ENCODE data around the gene ARHGEF25. TPM values are rescaled to one million over a fixed set of nuclear protein-coding genes. Genes with fewer than 3 reads are reported as not detected.
A peak's percentile ranks its signal among the peaks of the same experiment; 100 is the strongest.
"Not testable (repeated sequence)": the region's sequence is repeated elsewhere in the genome, so short reads cannot be mapped to it uniquely, and the experiment has no call there.

The ARHGEF25 gene
- total RNA-seq, 1 donor from 2014 or later: 16.8 TPM

GRCh38 chr12:57568838-57569237 lies 42.4 kb upstream of the ARHGEF25 start:
- Histone ChIP-seq H3K79me2 (ENCODE audit: insufficient read depth, low read length) (no peaks in the 10 kb centered on the region), H3K9ac (ENCODE audit: low read length) (no peak overlapping the region), H3K4me1 (ENCODE audit: insufficient read depth, low read length) (no peaks in the 10 kb centered on the region), H3K27me3 (ENCODE audit: insufficient read depth, low read length) (no peaks in the 10 kb centered on the region), H3K4me2 (ENCODE audit: low read length) (no peak overlapping the region), H3K36me3 (ENCODE audit: insufficient read depth, low read length) (peaks cover under 1% of the 10 kb centered on the region), H2AFZ (ENCODE audit: low read depth, low read length) (no peak overlapping the region), H3K27ac (ENCODE audit: low read depth, low read length) (no peak overlapping the region), H3K9me3 (ENCODE audit: insufficient read depth, low read depth, low read length) (no peaks in the 10 kb centered on the region), H3K4me3 (ENCODE audit: insufficient read depth, low read depth, low read length) (no peak overlapping the region), H4K20me1 (ENCODE audit: insufficient read depth, low read length) (no peaks in the 10 kb centered on the region)
- H3K9me3 Mint-ChIP-seq (ENCODE audit: unreplicated experiment): no peaks in the 10 kb centered on the region
- no peak overlapping the region for H3K27ac Mint-ChIP-seq (ENCODE audit: unreplicated experiment)
- no peaks in the 10 kb centered on the region for H3K4me1 Mint-ChIP-seq (ENCODE audit: low read depth, unreplicated experiment)
- DNase-seq (ENCODE audit: low read depth): no peak
- FAIRE-seq: no peak
- peaks cover 9% of the 10 kb centered on the region for H3K27me3 Mint-ChIP-seq (ENCODE audit: low read depth, unreplicated experiment)
- TF ChIP-seq, protein P1, sequence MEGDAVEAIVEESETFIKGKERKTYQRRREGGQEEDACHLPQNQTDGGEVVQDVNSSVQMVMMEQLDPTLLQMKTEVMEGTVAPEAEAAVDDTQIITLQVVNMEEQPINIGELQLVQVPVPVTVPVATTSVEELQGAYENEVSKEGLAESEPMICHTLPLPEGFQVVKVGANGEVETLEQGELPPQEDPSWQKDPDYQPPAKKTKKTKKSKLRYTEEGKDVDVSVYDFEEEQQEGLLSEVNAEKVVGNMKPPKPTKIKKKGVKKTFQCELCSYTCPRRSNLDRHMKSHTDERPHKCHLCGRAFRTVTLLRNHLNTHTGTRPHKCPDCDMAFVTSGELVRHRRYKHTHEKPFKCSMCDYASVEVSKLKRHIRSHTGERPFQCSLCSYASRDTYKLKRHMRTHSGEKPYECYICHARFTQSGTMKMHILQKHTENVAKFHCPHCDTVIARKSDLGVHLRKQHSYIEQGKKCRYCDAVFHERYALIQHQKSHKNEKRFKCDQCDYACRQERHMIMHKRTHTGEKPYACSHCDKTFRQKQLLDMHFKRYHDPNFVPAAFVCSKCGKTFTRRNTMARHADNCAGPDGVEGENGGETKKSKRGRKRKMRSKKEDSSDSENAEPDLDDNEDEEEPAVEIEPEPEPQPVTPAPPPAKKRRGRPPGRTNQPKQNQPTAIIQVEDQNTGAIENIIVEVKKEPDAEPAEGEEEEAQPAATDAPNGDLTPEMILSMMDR (IDR thresholded peaks at IDR 0.05; ENCODE audit: insufficient read depth, low read depth, low read length): no peak
- no peak for TF ChIP-seq EZH2 (IDR thresholded peaks at IDR 0.05; ENCODE audit: insufficient read depth, low read length)
- H3K36me3 Mint-ChIP-seq (ENCODE audit: low read depth, unreplicated experiment): peaks cover 43% of the 10 kb centered on the region
- peak overlapping the region; percentile 12 for H3K4me3 Mint-ChIP-seq (ENCODE audit: unreplicated experiment)

- no peak overlapping the region for H3K4me3 ChIP-seq (ENCODE audit: insufficient read depth, low read depth, low read length)
- H3K4me2 ChIP-seq (ENCODE audit: low read length): no peak overlapping the region
- peaks cover 35% of the 10 kb centered on the region for H3K36me3 Mint-ChIP-seq (ENCODE audit: low read depth, unreplicated experiment)
- no peaks in the 10 kb centered on the region for H3K9me3 Mint-ChIP-seq (ENCODE audit: unreplicated experiment)
- no peak overlapping the region for H3K27ac Mint-ChIP-seq (ENCODE audit: unreplicated experiment)
- no peaks in the 10 kb centered on the region for H3K4me1 ChIP-seq (ENCODE audit: insufficient read depth, low read length)
- TF ChIP-seq, protein P1 (IDR thresholded peaks at IDR 0.05; ENCODE audit: insufficient read depth, low read depth, low read length): no peak
- no peak for TF ChIP-seq EZH2 (IDR thresholded peaks at IDR 0.05; ENCODE audit: insufficient read depth, low read length)
- peaks cover 3% of the 10 kb centered on the region for H3K27me3 Mint-ChIP-seq (ENCODE audit: low read depth, unreplicated experiment)
- H3K4me3 Mint-ChIP-seq (ENCODE audit: unreplicated experiment): no peak overlapping the region
- no peaks in the 10 kb centered on the region for H3K79me2 ChIP-seq (ENCODE audit: insufficient read depth, low read length)
- no peaks in the 10 kb centered on the region for H3K27me3 ChIP-seq (ENCODE audit: insufficient read depth, low read length)
- H3K9ac ChIP-seq (ENCODE audit: low read length): no peak overlapping the region
- no peak overlapping the region for H2AFZ ChIP-seq (ENCODE audit: low read depth, low read length)
- no peak for DNase-seq (ENCODE audit: low read depth)
- no peak for FAIRE-seq
- no peak overlapping the region for H3K27ac ChIP-seq (ENCODE audit: low read depth, low read length)
- H3K9me3 ChIP-seq (ENCODE audit: insufficient read depth, low read depth, low read length): no peaks in the 10 kb centered on the region
- no peaks in the 10 kb centered on the region for H3K36me3 ChIP-seq (ENCODE audit: insufficient read depth, low read length)
- no peaks in the 10 kb centered on the region for H3K4me1 Mint-ChIP-seq (ENCODE audit: low read depth, unreplicated experiment)
- H4K20me1 ChIP-seq (ENCODE audit: insufficient read depth, low read length): no peaks in the 10 kb centered on the region
Measured at GRCh38 chr12:57569858-57570257, 41.4 kb upstream of the ARHGEF25 start.

GRCh38 chr12:57570438-57570837 lies 40.8 kb upstream of the ARHGEF25 start:
- not testable (repeated sequence) for H3K9me3 Mint-ChIP-seq (ENCODE audit: unreplicated experiment); H3K27me3 ChIP-seq (ENCODE audit: insufficient read depth, low read length); H2AFZ ChIP-seq (ENCODE audit: low read depth, low read length); FAIRE-seq; H3K27me3 Mint-ChIP-seq (ENCODE audit: low read depth, unreplicated experiment); H3K4me1 ChIP-seq (ENCODE audit: insufficient read depth, low read length); H3K4me1 Mint-ChIP-seq (ENCODE audit: low read depth, unreplicated experiment); DNase-seq (ENCODE audit: low read depth); H4K20me1 ChIP-seq (ENCODE audit: insufficient read depth, low read length); H3K27ac ChIP-seq (ENCODE audit: low read depth, low read length); H3K4me2 ChIP-seq (ENCODE audit: low read length); H3K4me3 ChIP-seq (ENCODE audit: insufficient read depth, low read depth, low read length); H3K9ac ChIP-seq (ENCODE audit: low read length); H3K36me3 ChIP-seq (ENCODE audit: insufficient read depth, low read length); H3K9me3 ChIP-seq (ENCODE audit: insufficient read depth, low read depth, low read length); H3K4me3 Mint-ChIP-seq (ENCODE audit: unreplicated experiment); H3K79me2 ChIP-seq (ENCODE audit: insufficient read depth, low read length); H3K27ac Mint-ChIP-seq (ENCODE audit: unreplicated experiment)
- H3K36me3 Mint-ChIP-seq (ENCODE audit: low read depth, unreplicated experiment): peaks cover 40% of the 10 kb centered on the region
